GM12891 (cell line): ENCODE results near the gene CLRN3.

Source experiments
- PAX5 ChIP-seq: IDR thresholded peaks from 2 replicates; pipeline ENCODE4 v1.6.1; 2011; ENCODE audit warnings: low read length, moderate library complexity, mild to moderate bottlenecking; ENCODE audit not compliant: insufficient read depth, severe bottlenecking
- POLR2A ChIP-seq: IDR thresholded peaks from 2 replicates; pipeline ENCODE4 v1.6.1; 2011; ENCODE audit warnings: low read depth, low read length, control low read depth
- POLR2AphosphoS5 ChIP-seq: IDR thresholded peaks from 2 replicates; pipeline ENCODE4 v1.6.1; 2011; ENCODE audit warnings: low read depth, low read length, control low read depth
- POU2F2 ChIP-seq: IDR thresholded peaks from 2 replicates; pipeline ENCODE4 v1.6.1; 2011; ENCODE audit warnings: low read depth, mild to moderate bottlenecking, control low read depth, low read length, moderate library complexity
- SPI1 ChIP-seq: IDR thresholded peaks from 2 replicates; pipeline ENCODE4 v1.6.1; 2011; ENCODE audit warnings: low read depth, low read length, control low read depth
- TAF1 ChIP-seq: IDR thresholded peaks from 2 replicates; pipeline ENCODE4 v1.6.1; 2011; ENCODE audit warnings: low read depth, low read length, control low read depth

GRCh38 chr10:127836176-127836575 is 56.6 kb downstream of the CLRN3 start:
- TF ChIP-seq POLR2AphosphoS5 (no peak), POLR2A (no peak), TAF1 (no peak), POU2F2 (no peak), SPI1 (no peak), PAX5 (no peak)
